Mesenchymal stem cell (in vitro differentiated cells and primary cell): ENCODE measurements around the gene OTOG. TPM values are rescaled to one million over a fixed set of nuclear protein-coding genes. Genes with fewer than 3 reads are reported as not detected.

ENCODE experiments used
- DNase-seq: peaks from one replicate; pipeline ENCODE4 v3.0.0-alpha.2; 2013
- H2AFZ ChIP-seq: one replicate; pipeline ENCODE4 v1.6.1; 2013; ENCODE audit warnings: low read depth, mild to moderate bottlenecking, control low read depth, inconsistent platforms, low read length, moderate library complexity
- H2AK5ac ChIP-seq: 2 replicates; pipeline ENCODE4 v1.6.1; 2013; ENCODE audit warnings: low read length, moderate library complexity, mild to moderate bottlenecking, inconsistent platforms; ENCODE audit not compliant: severe bottlenecking
- H2BK120ac ChIP-seq: one replicate; pipeline ENCODE4 v1.6.1; 2013; ENCODE audit warnings: low read depth, mild to moderate bottlenecking, inconsistent platforms, low read length, moderate library complexity
- H2BK12ac ChIP-seq, 2 experiments: one replicate each; pipeline ENCODE4 v1.6.1; 2013; ENCODE audit warnings: inconsistent platforms in 2 of 2, low read length in 2 of 2, mild to moderate bottlenecking in 2 of 2, moderate library complexity in 2 of 2, control low read depth in 1 of 2
- H2BK15ac ChIP-seq: one replicate; pipeline ENCODE4 v1.6.1; 2013; ENCODE audit warnings: mild to moderate bottlenecking, low read depth, inconsistent platforms; ENCODE audit not compliant: poor library complexity, severe bottlenecking
- H2BK5ac ChIP-seq: 2 replicates; pipeline ENCODE4 v1.6.1; 2013; ENCODE audit warnings: low read depth, mild to moderate bottlenecking, low read length, control low read depth, inconsistent platforms; ENCODE audit not compliant: poor library complexity, severe bottlenecking
- H3K14ac ChIP-seq, 2 experiments: one replicate each; pipeline ENCODE4 v1.6.1; 2013; ENCODE audit warnings: inconsistent platforms in 2 of 2, low read length in 2 of 2, control low read depth in 1 of 2, mild to moderate bottlenecking in 1 of 2, moderate library complexity in 1 of 2
- H3K18ac ChIP-seq, 2 experiments: one replicate each; pipeline ENCODE4 v1.6.1; 2013; ENCODE audit warnings: inconsistent platforms in 2 of 2, low read length in 2 of 2, control low read depth in 1 of 2, low read depth in 1 of 2, mild to moderate bottlenecking in 1 of 2
- H3K23ac ChIP-seq, 2 experiments: one replicate each; pipeline ENCODE4 v1.6.1; 2013; ENCODE audit warnings: inconsistent platforms in 2 of 2, low read length in 2 of 2, mild to moderate bottlenecking in 2 of 2, moderate library complexity in 2 of 2, control low read depth in 1 of 2
- H3K27ac ChIP-seq: 2 replicates; pipeline ENCODE4 v1.5.1; 2013; ENCODE audit warnings: mild to moderate bottlenecking, moderate library complexity, low read length, control low read depth, inconsistent platforms; ENCODE audit not compliant: poor library complexity, severe bottlenecking
- H3K27me3 ChIP-seq, 2 experiments: 2 replicates each; pipeline versions ENCODE4 v1.6.1 to v1.7.0; 2013; ENCODE audit warnings: low read length in 2 of 2, mild to moderate bottlenecking in 2 of 2, moderate library complexity in 2 of 2, control low read depth in 1 of 2, inconsistent platforms in 1 of 2; ENCODE audit not compliant: control insufficient read depth in 1 of 2, insufficient read depth in 1 of 2
- H3K36me3 ChIP-seq, 2 experiments: 2 replicates each; pipeline versions ENCODE4 v1.6.1 to v1.7.0; 2013; ENCODE audit warnings: low read length in 2 of 2, control low read depth in 1 of 2, inconsistent platforms in 1 of 2, low read depth in 1 of 2, mild to moderate bottlenecking in 1 of 2; ENCODE audit not compliant: insufficient read depth in 2 of 2, control insufficient read depth in 1 of 2
- H3K4ac ChIP-seq, 2 experiments: one replicate each; pipeline ENCODE4 v1.6.1; 2013; ENCODE audit warnings: inconsistent platforms in 2 of 2, low read length in 2 of 2, mild to moderate bottlenecking in 2 of 2, moderate library complexity in 2 of 2, control low read depth in 1 of 2, low read depth in 1 of 2
- H3K4me1 ChIP-seq: 2 replicates; pipeline ENCODE4 v1.6.1; 2013; ENCODE audit warnings: low read depth, low read length, control low read depth; ENCODE audit not compliant: control insufficient read depth, insufficient read depth
- H3K4me2 ChIP-seq: 2 replicates; pipeline ENCODE4 v1.6.1; 2013; ENCODE audit warnings: low read length, mild to moderate bottlenecking, inconsistent platforms; ENCODE audit not compliant: poor library complexity, severe bottlenecking
- H3K4me3 ChIP-seq, 2 experiments: 2 replicates each; pipeline versions ENCODE4 v1.5.1 to v1.7.0; 2013; ENCODE audit warnings: low read length in 2 of 2, mild to moderate bottlenecking in 2 of 2, control low read depth in 1 of 2, low read depth in 1 of 2; ENCODE audit not compliant: insufficient read depth in 1 of 2
- H3K79me1 ChIP-seq: replicated peaks from 2 replicates; pipeline ENCODE4 v1.6.1; 2013; ENCODE audit warnings: mild to moderate bottlenecking, control low read depth, low read length, inconsistent platforms; ENCODE audit not compliant: poor library complexity, severe bottlenecking
- H3K9ac ChIP-seq: 2 replicates; pipeline ENCODE4 v1.7.0; 2013; ENCODE audit warnings: mild to moderate bottlenecking, low read length, moderate library complexity
- H3K9me3 ChIP-seq: 2 replicates; pipeline ENCODE4 v1.7.0; 2013; ENCODE audit warnings: mild to moderate bottlenecking, low read length; ENCODE audit not compliant: control insufficient read depth
- H4K8ac ChIP-seq: one replicate; pipeline ENCODE4 v1.6.1; 2013; ENCODE audit warnings: inconsistent platforms, mild to moderate bottlenecking, low read length, moderate library complexity
- H4K91ac ChIP-seq: one replicate; pipeline ENCODE4 v1.6.1; 2013; ENCODE audit warnings: mild to moderate bottlenecking, low read length, inconsistent platforms
- WGBS: methylation state at CpG from one replicate; pipeline ENCODE4 v1.1.7; 2013; ENCODE audit warnings: mixed read lengths; 5-methylcytosine and 5-hydroxymethylcytosine counted together
- polyA plus RNA-seq, 2 experiments: library from polyadenylated mRNA; stranded (reverse); fragments of 200-250 nt; gene quantifications; one replicate each; pipeline ENCODE4 v1.2.3, GENCODE V29; 2013

Gene OTOG
- not detected for polyA plus RNA-seq (2013, experiment 1 of 2)
- not detected for polyA plus RNA-seq (2013, experiment 2 of 2)

GRCh38 chr11:17547051-17547577 lies at the start of gene OTOG:
Gene OTOG, plus strand, starts transcription at chr11:17547259. Its CDS starts 114 bp downstream, at chr11:17547373.
- Histone ChIP-seq H2AFZ (no peak within 1 kb of the TSS), H3K27me3 (peaks cover 37 to 77% of the 10 kb centered on the region in 2 experiments), H3K4ac (no peak within 1 kb of the TSS), H2BK15ac (no peak within 1 kb of the TSS), H2AK5ac (no peak within 1 kb of the TSS), H3K4me1 (peaks cover 3% of the 10 kb centered on the region), H3K14ac (no peak within 1 kb of the TSS), H2BK120ac (no peak within 1 kb of the TSS), H3K36me3 (no peaks in the 10 kb centered on the region), H3K9ac (no peak within 1 kb of the TSS), H3K18ac (no peak within 1 kb of the TSS), H2BK5ac (no peak within 1 kb of the TSS), H3K4me3 (no peak within 1 kb of the TSS), H3K9me3 (no peaks in the 10 kb centered on the region), H2BK12ac (no peak within 1 kb of the TSS), H3K23ac (no peak within 1 kb of the TSS), H3K79me1 (no peaks in the 10 kb centered on the region), H4K8ac (no peak within 1 kb of the TSS), H4K91ac (no peak within 1 kb of the TSS), H3K27ac (no peak within 1 kb of the TSS), H3K4me2 (no peak within 1 kb of the TSS)
- WGBS: 8% methylated on average over 20 of the region's 20 CpGs
- DNase-seq: no peak

- H3K4me2 ChIP-seq: no peak overlapping the region
- H3K4ac ChIP-seq: no peak overlapping the region
- no peak overlapping the region for H3K27ac ChIP-seq
- no peak overlapping the region for H2BK15ac ChIP-seq
- H3K27me3 ChIP-seq: peaks cover 37 to 84% of the 10 kb centered on the region in 2 experiments
- DNase-seq: no peak
- H3K9ac ChIP-seq: no peak overlapping the region
- H2AFZ ChIP-seq: no peak overlapping the region
- no peak overlapping the region for H2BK12ac ChIP-seq
- 46% methylated on average over 4 of the region's 4 CpGs for WGBS
- no peak overlapping the region for H4K8ac ChIP-seq
- no peak overlapping the region for H3K18ac ChIP-seq
- H2BK5ac ChIP-seq: no peak overlapping the region
- H3K79me1 ChIP-seq: no peaks in the 10 kb centered on the region
- H3K4me1 ChIP-seq: no peaks in the 10 kb centered on the region
- H3K4me3 ChIP-seq: no peak overlapping the region
- H3K9me3 ChIP-seq: no peaks in the 10 kb centered on the region
- H4K91ac ChIP-seq: no peak overlapping the region
- no peak overlapping the region for H2AK5ac ChIP-seq
- H3K14ac ChIP-seq: no peak overlapping the region
- H3K36me3 ChIP-seq: no peaks in the 10 kb centered on the region
- no peak overlapping the region for H2BK120ac ChIP-seq
- H3K23ac ChIP-seq: no peak overlapping the region
These were observed 49.0 kb upstream of the OTOG start for GRCh38 chr11:17498058-17498457.

GRCh38 chr11:17498475-17498874 lies 48.6 kb upstream of the OTOG start:
- Histone ChIP-seq H3K27ac (no peak overlapping the region), H3K4ac (no peak overlapping the region), H2BK120ac (no peak overlapping the region), H3K9me3 (no peaks in the 10 kb centered on the region), H3K4me1 (no peaks in the 10 kb centered on the region), H2BK12ac (no peak overlapping the region), H2AK5ac (no peak overlapping the region), H3K79me1 (no peaks in the 10 kb centered on the region), H2BK15ac (no peak overlapping the region), H3K4me3 (no peak overlapping the region), H2AFZ (no peak overlapping the region), H4K91ac (no peak overlapping the region), H3K23ac (no peak overlapping the region), H2BK5ac (no peak overlapping the region), H3K14ac (no peak overlapping the region), H3K27me3 (peaks cover 37 to 83% of the 10 kb centered on the region in 2 experiments), H3K18ac (no peak overlapping the region), H4K8ac (no peak overlapping the region), H3K4me2 (no peak overlapping the region), H3K36me3 (no peaks in the 10 kb centered on the region), H3K9ac (no peak overlapping the region)
- DNase-seq: peak; percentile 8
- WGBS: 78% methylated on average over 5 of the region's 5 CpGs

GRCh38 chr11:17500673-17501072 lies 46.4 kb upstream of the OTOG start:
- Histone ChIP-seq H4K91ac (no peak overlapping the region), H3K79me1 (no peaks in the 10 kb centered on the region), H2BK12ac (no peak overlapping the region), H4K8ac (no peak overlapping the region), H3K18ac (no peak overlapping the region), H3K27ac (no peak overlapping the region), H3K23ac (no peak overlapping the region), H2AK5ac (no peak overlapping the region), H2AFZ (no peak overlapping the region), H3K4me3 (no peak overlapping the region), H3K9ac (no peak overlapping the region), H3K27me3 (peaks cover 37 to 72% of the 10 kb centered on the region in 2 experiments), H3K4ac (no peak overlapping the region), H3K4me2 (no peak overlapping the region), H3K14ac (no peak overlapping the region), H3K4me1 (no peaks in the 10 kb centered on the region), H3K36me3 (no peaks in the 10 kb centered on the region), H3K9me3 (no peaks in the 10 kb centered on the region), H2BK15ac (no peak overlapping the region), H2BK5ac (no peak overlapping the region), H2BK120ac (no peak overlapping the region)
- 90% methylated on average over 12 of the region's 12 CpGs for WGBS
- DNase-seq: no peak
